Activated CD4-positive, CD25-positive, alpha-beta regulatory T cell treated with anti-CD3 and anti-CD28 coated beads, Interleukin-2, amount 50 U/mL, for 72 hours (primary cell): ENCODE data around the gene FRMD4A.
"Not testable (repeated sequence)": the region's sequence is repeated elsewhere in the genome, so short reads cannot be mapped to it uniquely, and the experiment has no call there.

Experiments
- DNase-seq: peaks from one replicate; pipeline ENCODE4 v3.0.0; 2021

FRMD4A gene

DNA sequence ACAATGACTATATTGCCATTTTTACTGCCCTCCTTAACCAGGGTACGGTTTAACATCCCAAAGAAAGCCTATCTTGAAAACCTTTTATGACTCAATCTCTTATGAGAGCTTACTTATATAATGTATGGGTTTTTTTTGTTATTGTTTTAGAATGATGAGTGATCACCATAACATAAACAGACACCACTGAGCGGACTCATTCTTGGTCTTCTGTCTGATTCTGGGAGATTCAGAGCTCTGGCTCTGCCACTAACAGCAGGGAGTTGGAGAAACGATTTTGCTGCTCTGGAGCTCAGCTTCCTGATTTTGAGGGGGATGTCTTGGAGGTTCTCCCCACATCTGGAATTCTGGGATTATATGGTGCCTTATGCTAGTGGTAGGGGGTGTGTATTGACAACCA lies 244.1 kb downstream of the FRMD4A start:
- no peak for DNase-seq

GRCh38 chr10:14084875-14085274 lies 245.8 kb downstream of the FRMD4A start:
- DNase-seq, result no peak

DNA sequence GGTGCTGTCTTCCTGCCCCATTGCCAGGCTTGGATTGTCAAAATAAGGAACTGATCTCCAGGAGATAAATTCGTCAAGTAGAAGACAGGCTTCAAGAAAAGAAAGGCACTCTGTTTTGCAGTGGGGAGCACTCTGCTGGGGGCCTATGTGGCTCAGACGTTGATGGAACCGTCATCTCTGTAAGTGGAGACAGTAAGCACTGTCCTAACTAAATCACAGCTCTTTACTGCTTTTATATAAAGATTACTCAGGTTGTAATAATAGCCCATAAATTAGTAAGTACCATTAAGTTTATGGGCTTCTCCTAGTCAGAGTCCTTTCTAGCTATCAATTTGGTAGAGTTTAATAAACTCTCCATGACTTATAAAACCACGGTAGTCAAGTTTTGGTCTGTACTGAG lies 249.9 kb downstream of the FRMD4A start:
- no peak for DNase-seq

GRCh38 chr10:14077430-14077829 lies 253.3 kb downstream of the FRMD4A start:
- no peak for DNase-seq

DNA sequence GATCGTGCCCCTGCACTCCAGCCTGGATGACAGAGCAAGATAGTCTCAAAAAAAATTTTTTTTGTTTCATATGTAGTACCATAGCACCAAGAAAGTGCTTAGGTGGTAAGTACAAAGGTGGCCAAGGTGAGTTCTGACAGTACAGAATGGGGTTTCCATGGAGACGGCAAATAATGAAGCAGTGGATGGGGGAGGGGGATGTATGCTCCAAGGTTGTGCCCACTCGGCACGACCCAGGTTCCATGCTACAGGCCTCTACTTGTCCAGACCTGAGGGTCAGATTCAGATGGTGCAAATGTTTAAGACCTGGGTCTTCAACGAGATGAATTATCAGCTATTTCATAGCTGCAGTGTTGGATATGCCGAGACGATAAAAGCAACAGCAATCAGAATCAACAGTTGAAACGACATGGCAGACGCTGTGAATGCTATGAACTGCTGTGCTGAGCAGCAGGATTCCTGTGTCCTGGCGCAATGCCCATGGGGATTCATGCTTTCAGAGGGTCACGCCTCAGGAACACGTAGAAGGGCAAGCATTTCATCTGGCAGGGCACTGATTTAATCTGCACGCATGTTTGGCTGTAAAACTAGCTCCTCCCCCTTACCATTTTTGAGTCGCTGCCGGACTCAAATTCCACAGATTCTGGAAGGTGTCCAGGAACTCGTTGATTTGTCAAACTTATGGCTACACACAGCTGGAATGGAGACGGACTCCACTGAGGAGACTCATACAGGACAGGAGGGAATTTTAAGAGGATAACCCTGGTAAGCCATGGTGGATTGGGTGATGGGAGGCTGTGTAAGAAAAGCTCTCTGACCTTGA lies 256.5 kb downstream of the FRMD4A start:
- no peak for DNase-seq

DNA sequence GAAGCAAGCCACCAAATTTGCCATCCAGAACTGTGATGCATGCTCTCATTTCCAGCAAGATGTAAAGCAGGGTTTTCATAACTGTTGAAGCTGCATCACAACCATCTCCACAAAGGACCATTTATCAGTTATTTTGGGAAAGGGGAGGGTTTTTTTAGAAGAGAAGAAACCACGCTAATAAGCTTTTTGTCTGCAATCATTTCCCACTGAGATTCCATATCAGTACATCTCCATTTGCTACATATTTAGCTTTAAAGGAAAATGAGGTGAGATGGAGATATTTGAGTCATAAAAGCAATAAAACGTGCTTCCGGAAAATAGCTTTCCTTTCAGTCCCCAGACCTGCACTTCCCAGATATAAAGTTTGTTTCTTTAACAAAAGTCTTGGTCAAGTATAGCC lies 258.2 kb downstream of the FRMD4A start:
- no peak for DNase-seq

DNA sequence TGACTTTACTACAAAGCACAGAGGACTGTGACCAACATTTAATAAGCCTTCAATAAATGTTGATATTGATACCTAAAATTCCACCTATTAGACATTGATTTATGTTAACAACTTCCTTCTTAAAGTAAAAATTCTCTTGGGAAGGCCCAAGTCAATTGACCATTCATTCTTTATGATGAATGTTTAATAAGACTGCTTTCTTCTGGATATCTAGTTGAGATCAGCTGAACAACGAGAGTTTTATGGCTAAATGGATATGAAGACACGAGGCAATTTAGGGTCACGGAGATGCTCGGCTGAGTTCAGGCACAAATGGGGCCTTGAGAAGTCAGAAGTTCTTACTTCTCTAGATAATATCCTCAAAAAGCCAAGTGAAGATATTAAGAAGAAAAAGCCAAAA lies 258.8 kb downstream of the FRMD4A start:
- no peak for DNase-seq

DNA sequence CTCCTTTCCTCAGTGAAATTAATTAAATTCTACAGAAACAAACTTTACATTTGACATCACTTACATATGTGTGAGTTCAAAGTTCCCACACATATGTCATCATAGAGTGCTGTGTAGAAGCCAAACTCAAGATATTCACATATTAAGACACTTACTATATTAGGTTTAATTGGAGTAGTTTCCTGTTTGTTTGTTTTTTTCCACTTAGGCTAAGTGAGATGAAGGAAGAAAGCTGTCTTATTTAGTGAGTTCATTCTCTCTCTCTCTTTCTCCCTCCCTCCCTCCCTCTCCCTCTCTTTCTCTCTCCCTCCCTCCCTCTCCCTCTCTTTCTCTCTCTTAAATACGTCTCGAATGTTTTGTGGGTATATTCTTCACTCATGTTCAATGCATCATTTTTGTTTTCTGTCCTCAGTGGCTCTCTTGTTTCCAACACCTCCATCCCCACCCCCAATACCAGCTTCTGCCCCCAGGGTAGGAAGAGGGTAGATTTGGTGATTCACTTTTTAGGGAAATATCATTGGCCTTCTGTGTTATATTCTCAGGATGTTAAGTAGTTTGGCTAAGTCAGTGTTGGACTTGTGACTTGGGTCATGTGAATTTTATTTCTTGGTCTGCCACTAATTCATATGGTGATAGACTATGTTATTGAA lies 262.0 kb downstream of the FRMD4A start:
- no peak for DNase-seq

GRCh38 chr10:14067638-14068037 lies 263.1 kb downstream of the FRMD4A start:
- DNase-seq, result not testable (repeated sequence)

GRCh38 chr10:14066106-14066505 lies 264.6 kb downstream of the FRMD4A start:
- no peak for DNase-seq

GRCh38 chr10:14063531-14064285 lies 267.0 kb downstream of the FRMD4A start:
- no peak for DNase-seq

- DNase-seq, result no peak
Measured at GRCh38 chr10:14062528-14063260, 268.0 kb downstream of the FRMD4A start.

DNA sequence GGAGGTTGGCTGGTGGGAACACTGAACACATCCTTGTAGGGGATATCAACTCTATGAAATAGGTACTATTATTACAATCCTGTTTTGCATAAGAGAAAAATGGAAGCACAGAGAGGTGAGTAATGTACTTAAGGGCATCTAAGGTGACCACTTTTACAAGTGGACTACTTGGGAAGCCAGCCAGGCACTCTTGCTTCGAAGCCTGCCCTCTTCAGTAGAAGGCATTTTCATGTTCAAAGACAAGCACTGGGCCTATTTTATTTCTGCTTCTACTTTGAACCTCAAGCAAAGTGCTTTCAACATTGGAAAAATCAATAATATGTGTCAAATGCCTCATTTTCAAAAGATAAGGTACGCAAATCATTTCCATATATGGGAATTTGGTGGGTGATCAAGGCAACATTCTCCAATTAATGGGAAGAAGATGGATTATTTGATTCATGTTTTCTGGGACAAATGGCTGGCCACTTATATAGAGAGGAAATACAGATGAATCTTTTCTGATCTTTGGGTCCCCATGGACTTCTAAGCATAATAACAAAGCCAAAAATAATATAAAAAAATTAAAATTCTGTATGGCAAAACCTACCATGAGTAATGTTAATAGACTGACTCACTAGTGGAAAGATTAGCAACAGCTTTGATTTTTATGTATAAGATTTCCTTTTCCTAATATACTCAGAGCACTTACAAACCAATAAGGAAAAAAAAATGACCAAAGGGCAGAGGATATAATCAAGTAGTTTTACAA lies 270.2 kb downstream of the FRMD4A start:
- DNase-seq, result no peak

DNA sequence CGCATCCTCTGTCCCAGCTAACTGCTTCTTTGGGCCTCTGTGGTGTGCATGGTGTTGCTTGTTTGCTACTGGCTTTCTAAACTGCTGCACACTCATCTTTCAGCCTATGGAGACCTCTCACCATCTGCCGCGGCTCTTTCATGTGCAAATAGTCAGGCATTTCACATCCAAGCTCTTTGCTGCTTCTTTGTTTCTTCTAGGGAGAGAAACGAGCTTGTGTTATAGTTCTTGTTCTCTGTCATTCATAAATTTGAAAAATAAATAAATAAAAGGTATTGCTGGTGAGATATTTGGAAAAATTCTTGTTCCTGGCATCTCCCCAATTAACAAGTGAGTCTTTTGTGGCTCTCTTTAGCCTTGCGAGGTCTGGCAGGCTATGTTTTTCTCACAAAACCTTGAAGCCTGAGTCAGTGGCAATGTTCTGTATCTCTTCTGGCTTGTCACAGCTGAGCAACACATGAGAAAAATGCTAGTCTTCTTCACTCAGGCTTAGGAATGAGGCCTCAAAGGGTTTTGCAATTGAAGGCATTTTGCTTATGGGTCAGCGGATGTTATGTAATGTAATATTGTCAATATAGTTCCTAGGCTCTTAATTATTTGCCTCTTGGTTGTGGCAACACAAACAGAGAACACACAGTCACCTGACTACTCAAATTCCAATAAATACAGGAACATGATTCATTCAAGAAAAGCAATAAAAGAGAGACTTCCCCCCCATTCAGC lies 274.0 kb downstream of the FRMD4A start:
- no peak for DNase-seq

DNA sequence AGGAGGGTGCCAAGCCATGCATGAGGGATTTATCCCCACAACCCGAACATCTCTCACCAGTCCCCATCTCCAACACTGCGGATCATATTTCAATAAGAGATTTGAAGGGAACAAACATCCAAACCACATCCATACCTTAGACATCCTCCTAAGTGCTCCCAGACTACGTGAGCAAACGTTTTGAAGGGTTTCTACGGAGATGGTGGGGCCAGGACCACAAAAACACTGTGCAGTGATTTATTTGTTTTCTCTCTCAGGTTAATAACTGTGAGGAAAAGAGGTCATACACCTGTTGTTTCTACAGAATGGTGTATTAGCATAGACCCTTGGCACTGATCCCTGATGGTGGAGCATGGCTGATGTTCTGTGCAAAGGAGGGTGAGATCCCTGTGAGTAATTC lies 277.8 kb downstream of the FRMD4A start:
- DNase-seq, result no peak

DNA sequence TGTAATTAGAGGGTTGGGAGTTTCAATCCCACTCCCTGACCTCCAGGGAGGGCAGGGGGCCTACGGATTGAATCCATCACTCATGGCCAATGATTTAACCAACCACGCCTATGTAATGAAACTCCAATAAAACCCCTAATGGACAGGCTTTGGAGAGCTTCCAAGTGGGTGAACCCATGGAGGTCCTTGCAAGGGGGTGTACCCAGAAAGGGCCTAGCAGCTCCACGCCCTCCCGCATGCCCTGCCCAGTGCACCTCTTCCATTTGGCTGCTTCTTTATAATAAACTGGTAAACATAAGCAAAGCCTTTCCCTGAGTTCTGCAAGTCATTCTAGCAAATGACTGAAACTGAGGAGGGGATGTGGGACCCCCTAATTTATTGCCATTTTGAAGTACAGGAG lies 280.1 kb downstream of the FRMD4A start:
- DNase-seq, result no peak

- no peak for DNase-seq
Measured at GRCh38 chr10:14048930-14049613, 281.7 kb downstream of the FRMD4A start.

DNA sequence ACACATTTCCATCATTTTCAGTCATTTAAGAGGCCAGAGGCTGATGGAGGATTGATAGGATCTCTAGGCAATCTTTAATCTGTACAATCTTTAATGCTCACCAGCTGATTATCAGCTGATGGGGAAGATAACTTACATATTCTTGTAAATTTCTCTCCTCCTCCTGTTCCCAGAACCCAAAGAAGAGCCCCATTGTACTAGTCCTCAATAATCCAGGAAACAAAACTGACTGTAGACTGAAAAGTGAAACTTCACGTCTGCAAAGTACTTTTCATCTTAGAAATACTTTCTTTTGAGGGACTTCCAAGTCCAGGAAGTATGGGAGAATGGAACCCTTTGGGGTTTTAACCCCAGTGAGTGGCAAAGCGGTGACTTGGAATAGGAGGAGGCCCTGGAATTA lies 283.3 kb downstream of the FRMD4A start:
- no peak for DNase-seq

DNA sequence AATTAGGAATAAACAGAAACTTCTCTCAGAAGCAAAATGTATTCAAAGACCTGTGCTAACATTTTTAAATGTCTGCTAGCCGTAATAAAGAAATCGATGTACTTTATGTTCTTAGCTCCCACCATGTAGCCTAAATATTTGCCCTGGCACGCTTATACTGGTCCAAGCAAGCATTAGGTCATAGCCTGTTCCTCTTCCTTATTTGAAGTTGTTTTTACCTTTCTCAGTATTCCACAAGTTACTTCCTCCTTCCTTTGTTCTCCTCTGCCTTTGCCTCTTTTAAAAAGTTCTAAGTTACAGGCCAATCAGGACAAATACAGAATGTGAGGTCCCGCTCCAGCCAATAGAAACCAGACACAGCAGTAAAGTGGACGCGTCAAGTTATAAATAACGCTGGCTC lies 288.7 kb downstream of the FRMD4A start:
- not testable (repeated sequence) for DNase-seq

DNA sequence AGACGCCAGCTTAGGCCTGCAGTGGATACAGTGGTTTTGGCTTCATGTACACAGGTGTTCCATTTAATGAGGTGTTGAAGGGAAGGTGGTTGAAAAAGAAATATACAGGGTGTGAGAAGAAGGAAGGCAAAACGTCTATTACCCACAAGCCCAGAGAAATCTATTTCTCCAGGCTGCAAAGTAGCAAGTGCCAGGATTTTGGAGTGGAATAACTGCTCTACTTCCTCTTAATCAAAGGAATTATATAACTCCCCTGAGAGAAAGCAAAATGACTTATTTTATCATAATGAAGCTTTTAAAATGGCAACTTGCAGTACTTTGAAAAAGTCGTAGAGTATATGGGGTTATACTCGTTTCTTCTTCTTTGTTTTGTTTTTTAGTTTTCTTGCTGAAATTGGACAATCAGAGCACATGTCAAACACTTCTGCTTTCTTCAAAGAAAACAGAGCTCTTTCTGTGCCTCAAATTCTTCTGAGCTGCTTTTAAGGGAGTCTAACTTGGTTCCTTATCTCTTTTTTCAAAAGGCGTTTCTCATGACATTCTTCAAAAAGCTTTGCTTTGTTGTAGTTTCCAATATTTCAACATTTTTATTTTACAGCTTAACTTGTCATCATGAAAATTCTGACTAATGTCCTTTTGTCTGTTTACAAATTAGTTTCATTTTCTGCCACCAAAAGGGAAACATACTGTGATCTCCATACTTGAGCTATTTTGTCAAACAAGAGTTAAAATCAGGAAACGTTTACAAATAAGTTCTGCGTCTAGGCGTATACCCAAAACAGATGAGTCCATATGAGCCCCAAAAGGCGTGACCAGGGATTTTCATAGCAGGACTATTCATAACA lies 289.7 kb downstream of the FRMD4A start:
- DNase-seq, result no peak
